SK-N-SH treated with all-trans-retinoic acid at 6 μM for 48 hours (cell line): ENCODE results near the gene ENO3.
A peak's percentile ranks its signal among the peaks of the same experiment; 100 is the strongest.

ENCODE experiments used
- ATAC-seq: fragments of 200-7000 bp; cut with Tn5 transposase; 3 replicates; pipeline ENCODE4 v1.9.1; 2020; ENCODE audit warnings: mild to moderate bottlenecking, moderate library complexity
- ARNTL ChIP-seq: fragments of 450-650 bp; formaldehyde crosslinking; IDR thresholded peaks from 2 replicates; pipeline ENCODE4 v1.5.0; 2020; ENCODE audit warnings: low read depth, mild to moderate bottlenecking, moderate library complexity, borderline replicate concordance
- BACH2 ChIP-seq: fragments of 250-450 bp; sonication (Bioruptor Pico); IDR thresholded peaks from 2 replicates; pipeline ENCODE4 v1.9.0; 2021; ENCODE audit warnings: mild to moderate bottlenecking, borderline replicate concordance
- CSDC2 ChIP-seq: fragments of 250-450 bp; sonication (Bioruptor Pico); IDR thresholded peaks from 2 replicates; pipeline ENCODE4 v1.5.0; 2020; ENCODE audit warnings: mild to moderate bottlenecking, moderate library complexity
- ESRRG ChIP-seq: fragments of 250-450 bp; sonication (Bioruptor Pico); IDR thresholded peaks from 2 replicates; pipeline ENCODE4 v1.6.1; 2021; ENCODE audit warnings: mild to moderate bottlenecking
- GLIS3 ChIP-seq: fragments of 250-450 bp; sonication (Bioruptor Pico); IDR thresholded peaks from 2 replicates; pipeline ENCODE4 v1.5.0; 2020; ENCODE audit warnings: mild to moderate bottlenecking, moderate library complexity
- OSR1 ChIP-seq: fragments of 250-450 bp; sonication (Bioruptor Pico); IDR thresholded peaks from 2 replicates; pipeline ENCODE4 v1.8.0; 2022; ENCODE audit warnings: moderate library complexity, mild to moderate bottlenecking, inconsistent platforms
- PATZ1 ChIP-seq: fragments of 250-450 bp; sonication (Bioruptor Pico); IDR thresholded peaks from 2 replicates; pipeline ENCODE4 v1.8.0; 2020; ENCODE audit warnings: mild to moderate bottlenecking, moderate library complexity, borderline replicate concordance
- POU6F1 ChIP-seq: fragments of 250-450 bp; sonication (Bioruptor Pico); IDR thresholded peaks from 2 replicates; pipeline ENCODE4 v1.8.0; 2021; ENCODE audit warnings: low read depth, mild to moderate bottlenecking, moderate library complexity, borderline replicate concordance
- PPARA ChIP-seq: fragments of 250-450 bp; sonication (Bioruptor Pico); IDR thresholded peaks from 2 replicates; pipeline ENCODE4 v1.5.0; 2020; ENCODE audit warnings: mild to moderate bottlenecking, borderline replicate concordance
- RARB ChIP-seq: fragments of 250-450 bp; sonication (Bioruptor Pico); IDR thresholded peaks from 2 replicates; pipeline ENCODE4 v1.8.0; 2021; ENCODE audit warnings: mild to moderate bottlenecking, moderate library complexity
- SNAI2 ChIP-seq: fragments of 250-450 bp; sonication (Bioruptor Pico); IDR thresholded peaks from 2 replicates; pipeline ENCODE4 v1.5.0; 2020; ENCODE audit warnings: mild to moderate bottlenecking, moderate library complexity
- TOX ChIP-seq: fragments of 250-450 bp; sonication (Bioruptor Pico); IDR thresholded peaks from 2 replicates; pipeline ENCODE4 v1.8.0; 2021; ENCODE audit warnings: mild to moderate bottlenecking, moderate library complexity, borderline replicate concordance
- TSHZ2 ChIP-seq: fragments of 250-450 bp; sonication (Bioruptor Pico); IDR thresholded peaks from 2 replicates; pipeline ENCODE4 v1.5.0; 2020; ENCODE audit warnings: mild to moderate bottlenecking, moderate library complexity
- ZC3H10 ChIP-seq: fragments of 250-450 bp; sonication (Bioruptor Pico); IDR thresholded peaks from 2 replicates; pipeline ENCODE4 v1.5.1; 2021; ENCODE audit warnings: mild to moderate bottlenecking, moderate library complexity
- ZFP30 ChIP-seq: fragments of 450-650 bp; formaldehyde crosslinking; IDR thresholded peaks from 2 replicates; pipeline ENCODE4 v1.5.0; 2022; ENCODE audit warnings: mild to moderate bottlenecking, moderate library complexity
- ZNF565 ChIP-seq: fragments of 450-650 bp; formaldehyde crosslinking; conservative IDR thresholded peaks from 2 replicates; pipeline ENCODE4 v1.5.0; 2020; ENCODE audit warnings: low read depth, mild to moderate bottlenecking, moderate library complexity
- ZNF70 ChIP-seq: fragments of 450-650 bp; formaldehyde crosslinking; IDR thresholded peaks from 2 replicates; pipeline ENCODE4 v1.5.0; 2020; ENCODE audit warnings: mild to moderate bottlenecking, moderate library complexity

ENO3 gene

GRCh38 chr17:4997302-4998026 is 46.5 kb downstream of the ENO3 start, which contains the start of the genes INCA1 and KIF1C (continued):
- TF ChIP-seq TSHZ2 (CRISPR knock-in tag) = no peak
- TF ChIP-seq GLIS3 = no peak
- TF ChIP-seq PATZ1 (CRISPR knock-in tag) = no peak
- TF ChIP-seq SNAI2 (CRISPR knock-in tag) = no peak
- TF ChIP-seq, all 23 proteins: peak for 0

GRCh38 chr17:4998027-4998731 is 47.3 kb downstream of the ENO3 start:
- peak; percentile 34 for ATAC-seq
- TF ChIP-seq TSHZ2 (CRISPR knock-in tag) (no peak), RARB (CRISPR knock-in tag) (no peak), ZC3H10 (no peak), PPARA (CRISPR knock-in tag) (no peak), ZNF565 (CRISPR knock-in tag) (no peak), GLIS3 (no peak), OSR1 (CRISPR knock-in tag) (no peak), POU6F1 (CRISPR knock-in tag) (no peak), PATZ1 (CRISPR knock-in tag) (no peak), TOX (CRISPR knock-in tag) (no peak), ZNF70 (CRISPR knock-in tag) (no peak), CSDC2 (no peak), ESRRG (no peak), ZFP30 (no peak), ARNTL (no peak), BACH2 (CRISPR knock-in tag) (no peak)
